ENCODE data around the gene CXCL16. TPM values are rescaled to one million over a fixed set of nuclear protein-coding genes. Genes with fewer than 3 reads are reported as not detected.

The CXCL16 gene
- total RNA-seq, 4 donors from 2014 or later = 1.0 to 9.1 (median 7.1) TPM

- intact Hi-C loops (cut with DNase I; ENCODE audit: low total_unique reads) = no loop called here
- peaks cover 0 to 7% of the 10 kb centered on the region in 2 donors for H3K27me3 ChIP-seq
- no peak for DNase-seq
- no peaks in the 10 kb centered on the region for H3K4me1 ChIP-seq
- no peaks in the 10 kb centered on the region for H3K9me3 ChIP-seq
- TF ChIP-seq, protein P1, sequence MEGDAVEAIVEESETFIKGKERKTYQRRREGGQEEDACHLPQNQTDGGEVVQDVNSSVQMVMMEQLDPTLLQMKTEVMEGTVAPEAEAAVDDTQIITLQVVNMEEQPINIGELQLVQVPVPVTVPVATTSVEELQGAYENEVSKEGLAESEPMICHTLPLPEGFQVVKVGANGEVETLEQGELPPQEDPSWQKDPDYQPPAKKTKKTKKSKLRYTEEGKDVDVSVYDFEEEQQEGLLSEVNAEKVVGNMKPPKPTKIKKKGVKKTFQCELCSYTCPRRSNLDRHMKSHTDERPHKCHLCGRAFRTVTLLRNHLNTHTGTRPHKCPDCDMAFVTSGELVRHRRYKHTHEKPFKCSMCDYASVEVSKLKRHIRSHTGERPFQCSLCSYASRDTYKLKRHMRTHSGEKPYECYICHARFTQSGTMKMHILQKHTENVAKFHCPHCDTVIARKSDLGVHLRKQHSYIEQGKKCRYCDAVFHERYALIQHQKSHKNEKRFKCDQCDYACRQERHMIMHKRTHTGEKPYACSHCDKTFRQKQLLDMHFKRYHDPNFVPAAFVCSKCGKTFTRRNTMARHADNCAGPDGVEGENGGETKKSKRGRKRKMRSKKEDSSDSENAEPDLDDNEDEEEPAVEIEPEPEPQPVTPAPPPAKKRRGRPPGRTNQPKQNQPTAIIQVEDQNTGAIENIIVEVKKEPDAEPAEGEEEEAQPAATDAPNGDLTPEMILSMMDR (IDR thresholded peaks at IDR 0.05) = no peak
- TF ChIP-seq POLR2A (IDR thresholded peaks at IDR 0.05) = no peak
- H3K36me3 ChIP-seq = no peaks in the 10 kb centered on the region
- no peak overlapping the region for H3K27ac ChIP-seq
- H3K4me3 ChIP-seq = no peak overlapping the region
These were observed 856 bp upstream of the CXCL16 start for GRCh38 chr17:4740584-4740983.

GRCh38 chr17:4740025-4740351, 260 bp upstream of the CXCL16 start:
- no peak for DNase-seq
- peaks cover 0 to 6% of the 10 kb centered on the region in 2 donors for H3K27me3 ChIP-seq
- H3K9me3 ChIP-seq = no peaks in the 10 kb centered on the region
- intact Hi-C loops (cut with DNase I; ENCODE audit: low total_unique reads) = no loop called here
- no peaks in the 10 kb centered on the region for H3K4me1 ChIP-seq
- no peak for TF ChIP-seq POLR2A (IDR thresholded peaks at IDR 0.05)
- TF ChIP-seq, protein P1 (IDR thresholded peaks at IDR 0.05) = no peak
- H3K4me3 ChIP-seq = peak overlapping the region; percentile 55 to 79
- H3K27ac ChIP-seq = peak overlapping the region in 1 of 2 donors; percentile 29
- H3K36me3 ChIP-seq = no peaks in the 10 kb centered on the region

- DNase-seq = no peak
- H3K9me3 ChIP-seq = no peaks in the 10 kb centered on the region
- no peaks in the 10 kb centered on the region for H3K4me1 ChIP-seq
- peak overlapping the region; percentile 26 to 29 for H3K27ac ChIP-seq
- intact Hi-C loops (cut with DNase I; ENCODE audit: low total_unique reads) = no loop called here
- TF ChIP-seq POLR2A (IDR thresholded peaks at IDR 0.05) = no peak
- TF ChIP-seq, protein P1 (IDR thresholded peaks at IDR 0.05) = no peak
- H3K36me3 ChIP-seq = no peaks in the 10 kb centered on the region
- no peaks in the 10 kb centered on the region for H3K27me3 ChIP-seq
- H3K4me3 ChIP-seq = peak overlapping the region; percentile 55 to 79
These were observed 1.3 kb downstream of the CXCL16 start for GRCh38 chr17:4738136-4739121.

DNA sequence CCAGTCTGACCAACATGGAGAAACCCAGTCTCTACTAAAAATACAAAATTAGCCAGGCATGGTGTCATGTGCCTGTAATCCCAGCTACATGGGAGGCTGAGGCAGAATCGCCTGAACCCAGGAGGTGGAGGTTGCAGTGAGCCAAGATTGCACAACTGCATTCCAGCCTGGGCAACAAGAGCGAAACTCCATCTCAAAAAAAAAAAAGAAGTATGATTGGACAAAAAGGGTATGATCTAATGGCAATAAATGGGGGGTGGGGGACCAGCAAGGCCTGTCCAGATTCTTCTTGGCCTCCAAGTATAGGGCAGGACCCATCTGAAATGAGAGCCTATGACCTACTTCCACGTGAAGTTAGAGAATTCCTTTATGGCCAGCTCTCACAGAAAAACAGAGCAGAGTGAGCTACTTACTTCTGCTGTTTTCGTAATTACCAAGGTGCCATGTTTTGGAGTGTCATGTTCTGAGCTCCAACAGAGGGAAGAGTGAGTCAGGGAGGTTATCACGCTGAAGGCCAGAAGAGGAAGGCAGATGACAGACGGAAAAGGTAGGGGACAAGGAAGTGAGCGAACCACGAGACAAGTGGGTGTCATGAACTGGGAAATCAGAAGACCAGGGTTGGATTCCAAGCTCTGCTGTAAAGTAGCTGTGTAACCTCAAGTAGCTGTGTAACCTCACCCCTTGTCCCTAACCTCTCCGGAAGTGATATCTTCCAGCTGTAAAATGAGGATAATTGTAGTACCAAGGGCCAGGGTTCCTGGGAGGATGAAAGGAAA, 3.7 kb downstream of the CXCL16 start:
- H3K27me3 ChIP-seq = no peaks in the 10 kb centered on the region
- no peaks in the 10 kb centered on the region for H3K4me1 ChIP-seq
- no peaks in the 10 kb centered on the region for H3K36me3 ChIP-seq
- DNase-seq = no peak
- no peak overlapping the region for H3K27ac ChIP-seq
- intact Hi-C loops (cut with DNase I; ENCODE audit: low total_unique reads) = no loop called here
- no peak for TF ChIP-seq POLR2A (IDR thresholded peaks at IDR 0.05)
- TF ChIP-seq, protein P1 (IDR thresholded peaks at IDR 0.05) = no peak
- no peak overlapping the region for H3K4me3 ChIP-seq
- no peaks in the 10 kb centered on the region for H3K9me3 ChIP-seq

Measured in uterus (tissue), 4 donors.